ENCODE results near the gene HOXA5.

GRCh38 chr7:27189295-27189996, 46.0 kb upstream of the HOXA5 start:
- TF ChIP-seq ZNF8 (CRISPR knock-in tag; IDR thresholded peaks at IDR 0.05): no peak
- TF ChIP-seq ARNTL (CRISPR knock-in tag; IDR thresholded peaks at IDR 0.05; ENCODE audit: borderline replicate concordance, low read depth): no peak
- no peak for TF ChIP-seq PATZ1 (CRISPR knock-in tag; IDR thresholded peaks at IDR 0.05; ENCODE audit: borderline replicate concordance)
- TF ChIP-seq ZNF70 (CRISPR knock-in tag; IDR thresholded peaks at IDR 0.05): no peak
- TF ChIP-seq, protein P1, sequence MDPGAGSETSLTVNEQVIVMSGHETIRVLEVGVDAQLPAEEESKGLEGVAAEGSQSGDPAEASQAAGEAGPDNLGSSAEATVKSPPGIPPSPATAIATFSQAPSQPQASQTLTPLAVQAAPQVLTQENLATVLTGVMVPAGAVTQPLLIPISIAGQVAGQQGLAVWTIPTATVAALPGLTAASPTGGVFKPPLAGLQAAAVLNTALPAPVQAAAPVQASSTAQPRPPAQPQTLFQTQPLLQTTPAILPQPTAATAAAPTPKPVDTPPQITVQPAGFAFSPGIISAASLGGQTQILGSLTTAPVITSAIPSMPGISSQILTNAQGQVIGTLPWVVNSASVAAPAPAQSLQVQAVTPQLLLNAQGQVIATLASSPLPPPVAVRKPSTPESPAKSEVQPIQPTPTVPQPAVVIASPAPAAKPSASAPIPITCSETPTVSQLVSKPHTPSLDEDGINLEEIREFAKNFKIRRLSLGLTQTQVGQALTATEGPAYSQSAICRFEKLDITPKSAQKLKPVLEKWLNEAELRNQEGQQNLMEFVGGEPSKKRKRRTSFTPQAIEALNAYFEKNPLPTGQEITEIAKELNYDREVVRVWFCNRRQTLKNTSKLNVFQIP (CRISPR knock-in tag; IDR thresholded peaks at IDR 0.05; ENCODE audit: borderline replicate concordance, low read depth): no peak
- no peak for TF ChIP-seq RARB (CRISPR knock-in tag; IDR thresholded peaks at IDR 0.05)
